GM19193 (cell line): Measurements from ENCODE around the gene PIGL.

Experiments used
- POLR2A ChIP-seq: IDR thresholded peaks from 4 replicates; pipeline ENCODE4 v1.6.1; 2011; ENCODE audit not compliant: insufficient read depth, insufficient read length; ENCODE audit errors: extremely low read depth

The PIGL gene

GRCh38 chr17:16322636-16323035 lies 105.6 kb downstream of the PIGL start:
- no peak for TF ChIP-seq POLR2A

- no peak for TF ChIP-seq POLR2A
These were observed 109.0 kb downstream of the PIGL start for GRCh38 chr17:16325964-16326363.

GRCh38 chr17:16327018-16327417 lies 110.0 kb downstream of the PIGL start:
- TF ChIP-seq POLR2A, result no peak

GRCh38 chr17:16328997-16329396 lies 112.0 kb downstream of the PIGL start:
- TF ChIP-seq POLR2A, result no peak

- TF ChIP-seq POLR2A, result no peak
These were observed 112.7 kb downstream of the PIGL start for GRCh38 chr17:16329519-16330271.

- TF ChIP-seq POLR2A, result no peak
These were observed 121.4 kb downstream of the PIGL start for GRCh38 chr17:16338391-16338790.

- no peak for TF ChIP-seq POLR2A
These were observed 122.4 kb downstream of the PIGL start for GRCh38 chr17:16339402-16339801.

GRCh38 chr17:16339959-16340358 lies 122.9 kb downstream of the PIGL start:
- no peak for TF ChIP-seq POLR2A

- no peak for TF ChIP-seq POLR2A
These were observed 126.0 kb downstream of the PIGL start for GRCh38 chr17:16342979-16343378.

- TF ChIP-seq POLR2A, result no peak
These were observed 126.6 kb downstream of the PIGL start for GRCh38 chr17:16343569-16343968.

- no peak for TF ChIP-seq POLR2A
These were observed 128.6 kb downstream of the PIGL start for GRCh38 chr17:16345565-16345964.

GRCh38 chr17:16346721-16347271 lies 129.8 kb downstream of the PIGL start:
- no peak for TF ChIP-seq POLR2A

GRCh38 chr17:16348586-16348985 lies 131.6 kb downstream of the PIGL start:
- TF ChIP-seq POLR2A, result no peak

- no peak for TF ChIP-seq POLR2A
These were observed 132.4 kb downstream of the PIGL start for GRCh38 chr17:16349431-16349830.

- TF ChIP-seq POLR2A, result no peak
These were observed 134.8 kb downstream of the PIGL start for GRCh38 chr17:16351831-16352230.

- no peak for TF ChIP-seq POLR2A
These were observed 135.3 kb downstream of the PIGL start for GRCh38 chr17:16352303-16352666.

GRCh38 chr17:16352667-16353316 lies 135.8 kb downstream of the PIGL start:
- no peak for TF ChIP-seq POLR2A
